GM18858 (cell line): ENCODE data around the gene NACC2.
"Not testable (repeated sequence)": the region's sequence is repeated elsewhere in the genome, so short reads cannot be mapped to it uniquely, and the experiment has no call there.

Experiments
- ATAC-seq: cut with Tn5 transposase; IDR thresholded peaks from one replicate; pipeline ENCODE4 v1.9.1; 2021; ENCODE audit not compliant: unreplicated experiment

NACC2 gene

DNA sequence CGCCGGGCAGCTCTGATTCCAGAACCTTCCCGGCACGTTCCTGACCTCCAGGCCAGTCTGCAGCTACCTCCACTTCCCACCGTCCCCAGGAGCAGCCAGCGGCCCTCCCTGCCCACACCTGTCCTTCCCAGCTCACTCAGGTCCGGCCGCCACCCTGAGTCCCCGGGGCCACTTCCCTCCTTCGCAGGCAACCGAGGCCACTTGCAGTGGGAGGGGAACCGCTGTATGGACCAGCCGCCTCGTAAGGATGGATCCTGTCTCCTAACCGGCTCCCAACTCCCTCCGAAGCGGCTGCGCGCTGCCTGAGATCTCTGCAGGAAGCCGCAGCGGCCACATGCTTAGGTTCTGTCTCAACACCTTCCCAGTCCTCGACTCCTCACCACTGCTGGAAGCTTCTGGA is 16.1 kb upstream of the NACC2 start:
- ATAC-seq, result no peak

- ATAC-seq, result no peak
These were observed 15.3 kb upstream of the NACC2 start for GRCh38 chr9:136110082-136111061.

GRCh38 chr9:136109351-136110081 is 14.4 kb upstream of the NACC2 start:
- ATAC-seq, result peak; percentile 66

DNA sequence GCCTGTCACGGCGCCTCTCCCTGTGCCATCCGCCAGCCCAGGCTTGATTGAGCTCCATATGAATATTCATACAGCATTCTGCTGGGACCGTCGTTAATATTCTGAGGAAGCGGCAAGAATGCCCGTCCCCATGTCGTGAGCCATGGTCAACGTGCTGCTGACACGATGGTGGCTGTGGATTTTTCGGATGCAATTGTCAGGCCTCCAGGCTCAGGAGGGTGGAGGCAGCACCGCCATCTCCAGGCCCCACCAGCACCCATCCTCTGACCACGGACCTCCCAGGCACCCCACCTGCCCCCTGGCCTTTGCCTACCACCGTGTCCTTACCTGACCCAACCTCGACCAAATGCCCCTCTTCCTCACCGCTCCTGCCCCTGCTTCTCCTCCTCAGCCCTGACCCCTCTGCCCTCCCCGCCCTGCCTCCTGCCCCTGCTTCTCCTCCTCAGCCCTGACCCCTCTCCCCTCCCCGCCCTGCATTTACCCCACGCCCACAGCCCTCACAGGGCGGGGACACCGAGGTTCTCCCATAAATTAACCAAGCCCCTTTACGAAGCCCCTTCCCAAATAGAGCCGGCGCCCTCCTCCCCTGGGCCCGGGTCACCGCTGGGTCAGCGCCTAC is 13.7 kb upstream of the NACC2 start:
- no peak for ATAC-seq

GRCh38 chr9:136107953-136108647 is 13.0 kb upstream of the NACC2 start:
- ATAC-seq, result no peak

DNA sequence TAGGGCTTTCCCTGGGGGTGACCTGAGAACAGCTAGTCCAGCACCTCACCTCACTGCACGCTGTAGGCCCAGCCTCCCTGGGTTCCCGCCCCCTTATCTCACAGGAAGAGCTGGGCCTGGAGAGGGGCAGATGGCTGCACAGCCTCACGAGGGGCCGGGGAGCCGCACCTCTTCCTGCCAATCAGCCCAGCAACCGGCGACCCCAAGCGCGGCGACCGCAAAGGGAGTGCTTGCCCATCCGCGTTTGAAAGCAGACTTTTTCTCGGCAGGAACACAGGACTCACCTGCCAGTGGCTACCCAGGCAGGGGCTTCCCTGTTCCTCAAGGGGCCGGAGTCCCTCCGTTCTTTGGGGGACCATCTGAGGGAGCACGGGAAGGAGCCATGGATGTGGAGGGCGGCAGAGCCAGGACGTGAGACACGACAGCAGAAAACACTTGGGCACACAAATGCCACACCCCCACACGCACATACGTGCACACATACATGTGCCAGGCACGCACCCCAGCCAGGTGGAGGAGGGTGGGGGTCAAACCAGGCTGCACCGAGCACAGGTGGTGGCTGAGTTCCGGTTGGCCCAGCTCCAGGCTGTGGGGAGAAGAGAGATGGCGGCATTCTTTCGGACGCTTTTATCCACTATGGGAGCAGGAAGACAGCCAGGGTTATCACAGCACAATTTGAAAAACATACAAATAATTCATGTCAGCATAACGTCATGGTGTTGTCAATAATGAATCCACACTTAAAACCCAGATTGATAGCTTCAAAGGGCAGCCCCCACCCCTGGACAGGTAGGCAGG is 12.3 kb upstream of the NACC2 start:
- no peak for ATAC-seq

GRCh38 chr9:136105398-136106135 is 10.5 kb upstream of the NACC2 start:
- no peak for ATAC-seq

DNA sequence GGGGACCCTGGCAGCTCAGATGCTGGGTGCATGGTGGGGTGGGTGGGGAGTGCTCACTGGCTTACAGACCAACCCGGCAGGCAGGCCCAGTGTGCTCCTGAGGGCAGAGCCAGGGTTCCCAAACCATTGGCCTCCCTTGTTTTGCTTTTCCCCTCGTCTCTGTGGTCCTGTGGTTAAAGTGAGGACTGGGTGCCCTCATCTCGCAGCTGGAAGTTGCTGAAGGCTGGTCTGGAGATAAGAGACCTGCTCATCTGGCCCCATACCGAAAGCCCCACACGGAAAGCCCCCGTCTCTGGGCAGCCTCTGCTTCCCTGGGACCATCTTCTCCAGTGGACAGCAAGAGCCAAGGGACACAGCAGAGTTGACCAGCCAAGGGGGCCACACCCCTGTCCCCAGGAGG is 9.8 kb upstream of the NACC2 start:
- no peak for ATAC-seq

GRCh38 chr9:136104488-136104800 is 9.4 kb upstream of the NACC2 start:
- ATAC-seq, result no peak

DNA sequence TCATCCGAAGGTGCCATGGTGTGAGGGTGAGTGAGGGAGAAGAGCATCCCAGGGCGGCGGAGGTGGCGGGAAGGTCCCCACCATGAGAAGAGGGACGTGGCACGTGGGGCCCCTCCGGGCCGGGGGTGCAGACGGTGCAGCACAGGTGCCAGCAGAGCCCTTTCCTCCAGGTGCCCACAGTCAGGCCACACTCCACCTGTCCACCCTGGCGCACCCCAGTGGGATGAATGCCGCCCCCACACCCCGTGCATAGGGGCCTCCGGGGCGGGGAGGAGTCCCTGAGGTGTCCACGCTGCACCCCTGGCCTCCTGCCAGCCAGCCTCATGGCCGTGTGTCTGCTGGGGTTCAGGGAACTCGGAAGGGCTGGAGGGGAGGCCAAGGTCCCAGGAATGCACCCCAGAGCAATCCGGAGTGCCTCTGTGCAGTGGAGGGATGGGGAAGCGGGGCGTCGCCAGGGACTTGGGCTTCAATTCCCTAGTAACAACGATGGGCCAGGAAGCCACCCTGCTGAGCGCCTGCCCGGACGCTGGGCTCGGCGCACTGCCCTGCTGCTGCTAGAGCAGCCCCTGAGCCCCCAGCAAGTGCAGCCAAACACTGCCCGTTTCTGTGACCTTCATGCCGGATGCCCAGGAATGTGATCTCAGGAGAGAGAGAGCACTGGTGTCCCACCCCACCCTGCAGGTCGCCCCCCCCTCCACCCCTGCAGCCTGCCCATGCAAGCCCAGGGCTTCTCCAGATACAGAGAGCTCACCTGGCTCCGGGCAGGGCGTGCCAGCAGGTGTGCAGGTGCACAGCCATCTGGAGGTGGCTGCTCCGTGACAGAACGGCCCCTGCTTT is 8.8 kb upstream of the NACC2 start:
- ATAC-seq, result no peak

- ATAC-seq, result not testable (repeated sequence)
These were observed 6.6 kb upstream of the NACC2 start for GRCh38 chr9:136101615-136102074.

GRCh38 chr9:136100700-136101614 is 5.9 kb upstream of the NACC2 start:
- no peak for ATAC-seq

DNA sequence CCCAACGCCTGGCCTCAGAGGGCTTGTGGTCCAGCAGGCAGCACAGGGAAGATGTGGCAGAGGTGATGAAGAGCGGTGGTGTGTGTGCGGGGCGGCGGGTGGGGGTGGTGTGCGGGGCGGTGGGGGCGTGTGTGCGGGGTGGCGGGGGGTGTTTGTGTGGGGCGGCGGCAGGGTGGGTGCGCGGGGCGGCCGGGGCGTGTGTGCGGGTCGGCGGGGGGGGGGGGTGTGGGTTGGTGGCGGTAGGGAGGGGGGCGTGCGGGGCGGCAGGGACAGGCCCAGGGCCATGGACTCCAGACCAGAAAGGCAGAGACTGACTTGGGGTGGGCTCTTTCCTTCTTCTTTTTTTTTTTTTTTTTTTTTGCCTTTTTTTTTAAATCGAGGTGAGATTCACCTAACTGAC is 4.5 kb upstream of the NACC2 start:
- ATAC-seq, result no peak

DNA sequence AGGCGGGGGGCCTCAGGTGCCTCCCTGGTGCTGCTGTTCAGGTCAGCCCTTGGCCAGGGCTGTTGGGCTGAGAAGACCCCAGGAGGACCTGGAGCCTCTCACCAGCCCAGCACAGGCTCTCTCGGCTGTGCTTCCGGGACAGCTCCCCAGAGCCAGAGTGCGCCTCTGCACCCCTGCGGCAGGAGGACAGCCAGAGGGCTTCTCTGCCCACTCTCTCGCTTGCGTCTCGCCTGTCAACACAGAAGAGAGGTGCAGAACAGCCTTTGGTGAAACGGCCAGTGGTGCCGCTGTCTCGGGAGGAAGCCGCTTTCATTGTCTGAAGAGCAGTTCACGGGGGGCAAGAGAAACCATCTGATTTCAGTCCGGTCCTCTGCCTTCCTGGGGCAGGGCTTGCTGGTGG is 3.8 kb upstream of the NACC2 start:
- ATAC-seq, result no peak

DNA sequence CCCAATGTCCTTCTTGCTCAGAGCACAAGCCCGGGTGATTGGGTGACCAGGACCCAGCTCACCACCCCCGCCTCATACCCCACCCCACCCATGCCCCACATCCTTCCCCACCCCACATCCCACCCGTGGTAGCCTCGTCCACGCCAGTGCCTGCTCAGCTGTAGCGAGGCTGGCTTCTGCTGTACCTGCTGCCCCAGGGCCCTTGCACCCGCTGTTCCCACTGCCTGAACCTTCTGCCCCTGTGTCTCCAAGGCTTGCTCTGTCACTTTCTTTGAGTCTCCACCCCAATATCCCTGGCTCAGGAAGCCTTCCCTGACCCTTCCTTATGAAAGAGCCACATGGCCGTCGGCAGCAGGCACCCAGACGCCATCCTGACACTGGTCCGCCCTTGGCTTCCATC is 3.1 kb upstream of the NACC2 start:
- ATAC-seq, result no peak

DNA sequence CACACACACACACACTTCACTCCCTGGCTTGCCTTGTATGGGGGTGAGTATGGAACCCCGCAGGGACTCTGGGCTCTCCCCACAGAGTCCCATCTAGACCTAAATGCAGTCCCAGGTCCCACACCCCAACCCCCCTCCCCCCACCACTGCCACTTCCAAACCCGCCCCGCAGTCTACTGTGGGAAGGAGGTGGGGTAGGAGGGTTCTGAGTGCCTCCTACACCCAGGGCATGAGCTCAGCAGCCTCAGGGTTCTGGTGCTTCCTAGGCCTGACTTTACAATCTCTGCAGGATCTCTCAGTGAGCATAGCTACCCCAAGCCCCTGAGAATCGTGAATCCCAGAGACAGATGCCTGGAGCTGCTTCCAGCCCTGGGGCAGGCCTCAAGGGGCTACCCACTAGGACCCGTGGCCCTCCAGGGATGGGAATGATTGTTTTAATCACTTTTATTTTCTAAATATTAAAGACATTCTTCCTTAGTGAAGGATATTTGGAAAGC is 1.5 kb upstream of the NACC2 start:
- no peak for ATAC-seq
